HUES64 (cell line): ENCODE data around the gene OSCAR.

Experiments
- H3K27ac ChIP-seq: 2 replicates; pipeline ENCODE4 v1.7.0; 2013; ENCODE audit warnings: low read depth, low read length, inconsistent platforms
- H3K27me3 ChIP-seq: 2 replicates; pipeline ENCODE4 v1.6.1; 2013; ENCODE audit warnings: mild to moderate bottlenecking, low read length; ENCODE audit not compliant: insufficient read depth
- H3K36me3 ChIP-seq: 2 replicates; pipeline ENCODE4 v1.6.1; 2013; ENCODE audit warnings: mild to moderate bottlenecking, low read length; ENCODE audit not compliant: insufficient read depth
- H3K4me1 ChIP-seq: 2 replicates; pipeline ENCODE4 v1.6.1; 2013; ENCODE audit warnings: mild to moderate bottlenecking, low read length, moderate library complexity; ENCODE audit not compliant: insufficient read depth
- H3K4me3 ChIP-seq: 2 replicates; pipeline ENCODE4 v1.5.1; 2013; ENCODE audit warnings: mild to moderate bottlenecking, low read length, moderate library complexity
- H3K9ac ChIP-seq: 2 replicates; pipeline ENCODE4 v1.6.1; 2013; ENCODE audit warnings: mild to moderate bottlenecking, low read depth, low read length
- H3K9me3 ChIP-seq: 2 replicates; pipeline ENCODE4 v1.6.1; 2013; ENCODE audit warnings: low read depth, low read length; ENCODE audit not compliant: insufficient read depth
- WGBS: fragments of 150-250, 120-280 bp; methylation state at CpG from one replicate; pipeline ENCODE4 v1.1.7; 2013; ENCODE audit warnings: missing lambda C conversion rate; 5-methylcytosine and 5-hydroxymethylcytosine counted together

The OSCAR gene

DNA sequence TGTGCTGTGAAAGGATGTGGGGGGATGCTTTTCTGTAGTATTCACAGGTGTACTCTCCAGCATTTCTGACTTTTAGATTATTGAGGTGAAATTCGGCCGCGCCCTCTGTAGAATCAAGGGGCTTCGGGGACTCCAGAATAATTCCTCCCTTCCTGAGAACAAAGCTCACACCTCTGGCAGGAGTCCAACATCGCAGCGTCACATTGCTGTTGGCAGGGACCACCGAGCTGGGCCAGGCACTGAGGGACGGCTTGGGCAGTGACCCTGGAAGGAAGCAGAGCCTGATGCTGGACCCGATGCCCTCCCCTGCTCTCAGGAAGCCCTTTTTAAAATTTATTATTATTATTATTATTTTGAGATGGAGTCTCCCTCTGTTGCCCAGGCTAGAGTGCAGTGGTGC lies 25.8 kb downstream of the OSCAR start:
- H3K4me1 ChIP-seq: no peaks in the 10 kb centered on the region
- H3K36me3 ChIP-seq: no peaks in the 10 kb centered on the region
- H3K4me3 ChIP-seq: no peak overlapping the region
- H3K27me3 ChIP-seq: no peaks in the 10 kb centered on the region
- no peak overlapping the region for H3K9ac ChIP-seq
- no peaks in the 10 kb centered on the region for H3K9me3 ChIP-seq
- H3K27ac ChIP-seq: no peak overlapping the region
- 97% methylated on average over 9 of the region's 9 CpGs for WGBS

GRCh38 chr19:54073829-54074228 lies 26.8 kb downstream of the OSCAR start:
- Histone ChIP-seq H3K9ac (no peak overlapping the region), H3K4me3 (no peak overlapping the region), H3K9me3 (no peaks in the 10 kb centered on the region), H3K4me1 (no peaks in the 10 kb centered on the region), H3K36me3 (no peaks in the 10 kb centered on the region), H3K27ac (no peak overlapping the region), H3K27me3 (no peaks in the 10 kb centered on the region)
- WGBS: 97% methylated on average over 10 of the region's 10 CpGs

- Histone ChIP-seq H3K4me1 (no peaks in the 10 kb centered on the region), H3K27me3 (no peaks in the 10 kb centered on the region)
- 90% methylated on average over 5 of the region's 5 CpGs for WGBS
Measured at GRCh38 chr19:54069470-54069869, 31.1 kb downstream of the OSCAR start.

GRCh38 chr19:54063350-54064116 lies 37.1 kb downstream of the OSCAR start, which contains the start of gene VSTM1:
Gene VSTM1 (minus strand): TSS chr19:54063897. CDS start chr19:54063777, 120 bp downstream.
- Histone ChIP-seq H3K27me3 (no peaks in the 10 kb centered on the region), H3K9ac (no peak within 1 kb of the TSS), H3K4me1 (no peaks in the 10 kb centered on the region), H3K27ac (no peak within 1 kb of the TSS), H3K9me3 (no peaks in the 10 kb centered on the region), H3K36me3 (no peaks in the 10 kb centered on the region), H3K4me3 (no peak within 1 kb of the TSS)
- WGBS: 92% methylated on average over 34 of the region's 34 CpGs

More at GRCh38 chr19:54069470-54069869, 31.1 kb downstream of the OSCAR start:
- H3K9ac ChIP-seq: no peak overlapping the region
- H3K9me3 ChIP-seq: no peaks in the 10 kb centered on the region
- H3K36me3 ChIP-seq: no peaks in the 10 kb centered on the region
- H3K4me3 ChIP-seq: no peak overlapping the region
- no peak overlapping the region for H3K27ac ChIP-seq

DNA sequence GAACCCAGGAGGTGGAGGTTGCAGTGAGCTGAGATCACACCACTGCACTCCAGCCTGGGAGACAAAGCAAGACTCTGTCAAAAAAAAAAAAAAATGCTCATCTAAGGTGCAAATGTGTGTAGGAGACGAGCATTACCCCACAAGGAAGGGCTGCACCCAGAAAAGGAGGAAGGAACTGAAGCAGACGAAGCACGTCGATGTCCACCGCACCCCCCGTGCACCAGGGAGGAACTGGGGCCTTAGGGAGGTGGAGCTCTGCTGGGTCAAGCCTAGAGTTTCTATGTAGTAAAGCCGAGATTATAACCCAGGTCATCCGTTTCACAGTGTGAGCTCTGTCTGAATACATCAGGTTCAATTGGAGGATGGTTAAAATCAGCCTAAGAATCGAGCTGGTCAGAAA lies 38.0 kb downstream of the OSCAR start:
- Histone ChIP-seq H3K9me3 (no peaks in the 10 kb centered on the region), H3K4me1 (no peaks in the 10 kb centered on the region), H3K27ac (no peak overlapping the region), H3K36me3 (no peaks in the 10 kb centered on the region), H3K9ac (no peak overlapping the region), H3K4me3 (no peak overlapping the region), H3K27me3 (no peaks in the 10 kb centered on the region)
- 91% methylated on average over 9 of the region's 9 CpGs for whole genome bisulfite sequencing

DNA sequence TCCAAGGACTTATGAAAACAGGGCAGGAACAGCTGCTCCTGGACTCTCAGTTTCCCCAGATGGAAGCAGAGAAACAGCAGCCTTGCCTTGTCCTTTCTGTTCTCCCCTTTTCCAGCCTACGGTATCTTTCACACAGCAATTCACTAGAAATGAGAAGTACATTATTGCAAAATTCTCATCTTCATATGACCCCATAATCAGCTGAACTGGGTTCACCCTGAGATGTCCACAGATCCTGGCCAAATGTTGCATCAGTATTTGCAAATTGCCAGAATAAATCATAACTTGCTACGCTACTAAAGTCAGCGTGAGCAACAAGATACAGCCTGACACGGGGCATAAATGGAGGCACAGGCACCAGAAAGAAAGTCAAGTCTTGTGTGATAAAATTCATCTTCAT lies 53.0 kb downstream of the OSCAR start:
- H3K9me3 ChIP-seq: no peaks in the 10 kb centered on the region
- H3K36me3 ChIP-seq: no peaks in the 10 kb centered on the region
- peaks cover 5% of the 10 kb centered on the region; the same call in 1 of the 2 replicates for H3K27me3 ChIP-seq
- H3K4me1 ChIP-seq: no peaks in the 10 kb centered on the region
- H3K4me3 ChIP-seq: no peak overlapping the region
- WGBS: 94% methylated on average over 4 of the region's 4 CpGs
- no peak overlapping the region for H3K9ac ChIP-seq
- no peak overlapping the region for H3K27ac ChIP-seq

DNA sequence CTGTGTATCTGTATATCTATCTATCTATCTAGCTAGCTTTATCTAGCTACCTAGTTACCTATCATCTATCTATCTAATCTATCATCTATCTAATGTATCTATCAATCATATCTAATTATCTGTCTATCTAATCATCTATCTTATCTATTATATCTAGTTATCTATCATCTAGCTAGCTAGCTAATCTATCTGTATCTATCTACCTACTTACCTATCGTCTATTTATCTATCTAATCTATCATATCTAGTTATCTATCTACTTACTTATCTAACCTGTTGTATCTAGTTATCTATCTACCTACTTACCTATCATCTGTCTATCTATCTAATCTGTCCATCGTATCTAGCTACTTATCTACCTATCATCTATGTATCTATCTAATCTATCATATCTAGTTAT lies 54.8 kb downstream of the OSCAR start:
- 86% methylated on average over 2 of the region's 2 CpGs for WGBS
- Histone ChIP-seq H3K36me3 (no peaks in the 10 kb centered on the region), H3K27me3 (peaks cover 5% of the 10 kb centered on the region; the same call in 1 of the 2 replicates), H3K4me1 (peaks cover 7% of the 10 kb centered on the region; the same call in 1 of the 2 replicates), H3K9me3 (no peaks in the 10 kb centered on the region), H3K27ac (no peak overlapping the region), H3K4me3 (no peak overlapping the region), H3K9ac (no peak overlapping the region)
